Activated CD4-positive, CD25-positive, alpha-beta regulatory T cell treated with anti-CD3 and anti-CD28 coated beads, Interleukin-2, amount 50 U/mL, for 24 hours (primary cell): ENCODE results near the gene HTR7.
"Not testable (repeated sequence)": the region's sequence is repeated elsewhere in the genome, so short reads cannot be mapped to it uniquely, and the experiment has no call there.

Source experiments
- ATAC-seq, 2 donors: fragments of 150-1000 bp; cut with Tn5 transposase; one replicate each; pipeline ENCODE4 v1.10.0; 2021; ENCODE audit warnings: mild to moderate bottlenecking in 1 of 2, moderate library complexity in 1 of 2

The HTR7 gene

GRCh38 chr10:90856964-90857634 is 740 bp downstream of the HTR7 start:
- peak; percentile 15 to 20 for ATAC-seq

GRCh38 chr10:90856261-90856660 is 1.6 kb downstream of the HTR7 start:
- ATAC-seq = no peak

- no peak for ATAC-seq
Measured at GRCh38 chr10:90855126-90855525, 2.7 kb downstream of the HTR7 start.

GRCh38 chr10:90849956-90850749 is 7.7 kb downstream of the HTR7 start:
- ATAC-seq = peak in 1 of 2 donors; percentile 20

- ATAC-seq = peak; percentile 38 to 41
Measured at GRCh38 chr10:90847436-90847835, 10.4 kb downstream of the HTR7 start.

- no peak for ATAC-seq
Measured at GRCh38 chr10:90846746-90847145, 11.1 kb downstream of the HTR7 start.

GRCh38 chr10:90845726-90846125 is 12.1 kb downstream of the HTR7 start:
- ATAC-seq = no peak

- no peak for ATAC-seq
Measured at GRCh38 chr10:90842725-90843124, 15.1 kb downstream of the HTR7 start.

- ATAC-seq = no peak
Measured at GRCh38 chr10:90837486-90837885, 20.4 kb downstream of the HTR7 start.

GRCh38 chr10:90834326-90834725 is 23.5 kb downstream of the HTR7 start:
- ATAC-seq = no peak

GRCh38 chr10:90832111-90832510 is 25.7 kb downstream of the HTR7 start:
- no peak for ATAC-seq

GRCh38 chr10:90822508-90822907 is 35.3 kb downstream of the HTR7 start:
- no peak for ATAC-seq

- not testable (repeated sequence) for ATAC-seq
Measured at GRCh38 chr10:90821864-90822263, 36.0 kb downstream of the HTR7 start.

GRCh38 chr10:90819911-90820310 is 37.9 kb downstream of the HTR7 start:
- ATAC-seq = no peak

GRCh38 chr10:90818736-90819135 is 39.1 kb downstream of the HTR7 start:
- no peak for ATAC-seq

- ATAC-seq = no peak
Measured at GRCh38 chr10:90817128-90817889, 40.5 kb downstream of the HTR7 start.

GRCh38 chr10:90816466-90816865 is 41.4 kb downstream of the HTR7 start:
- no peak for ATAC-seq

GRCh38 chr10:90813594-90814365 is 44.1 kb downstream of the HTR7 start:
- ATAC-seq = no peak

- ATAC-seq = not testable (repeated sequence)
Measured at GRCh38 chr10:90807106-90807505, 50.7 kb downstream of the HTR7 start.

- no peak for ATAC-seq
Measured at GRCh38 chr10:90806677-90807076, 51.2 kb downstream of the HTR7 start.

- no peak for ATAC-seq
Measured at GRCh38 chr10:90805206-90805605, 52.6 kb downstream of the HTR7 start.

- ATAC-seq = no peak
Measured at GRCh38 chr10:90804354-90804753, 53.5 kb downstream of the HTR7 start.

GRCh38 chr10:90801608-90802007 is 56.2 kb downstream of the HTR7 start:
- ATAC-seq = no peak
